ENCODE results near the gene CNOT1.

CNOT1 gene

GRCh38 chr16:58519707-58520106, 109.9 kb downstream of the CNOT1 start:
- no peak for ATAC-seq
- no peak for TF ChIP-seq BACH2 (CRISPR knock-in tag; IDR thresholded peaks at IDR 0.05; ENCODE audit: borderline replicate concordance)
- TF ChIP-seq ZFP30 (CRISPR knock-in tag; IDR thresholded peaks at IDR 0.05) = no peak
- TF ChIP-seq ISL1 (CRISPR knock-in tag; IDR thresholded peaks at IDR 0.05) = no peak
- TF ChIP-seq ZNF70 (CRISPR knock-in tag; IDR thresholded peaks at IDR 0.05) = no peak
- TF ChIP-seq RARB (CRISPR knock-in tag; IDR thresholded peaks at IDR 0.05) = no peak
- no peak for TF ChIP-seq TSHZ2 (CRISPR knock-in tag; IDR thresholded peaks at IDR 0.05)
- no peak for TF ChIP-seq CSDC2 (CRISPR knock-in tag; IDR thresholded peaks at IDR 0.05)
- no peak for TF ChIP-seq ZNF8 (CRISPR knock-in tag; IDR thresholded peaks at IDR 0.05)
- no peak for TF ChIP-seq ESRRG (CRISPR knock-in tag; IDR thresholded peaks at IDR 0.05)
- no peak for TF ChIP-seq PPARA (CRISPR knock-in tag; IDR thresholded peaks at IDR 0.05; ENCODE audit: borderline replicate concordance)
- TF ChIP-seq TCF4 (CRISPR knock-in tag; IDR thresholded peaks at IDR 0.05; ENCODE audit: borderline replicate concordance) = no peak
- TF ChIP-seq ARNTL (CRISPR knock-in tag; IDR thresholded peaks at IDR 0.05; ENCODE audit: borderline replicate concordance, low read depth) = no peak
- no peak for TF ChIP-seq OSR1 (CRISPR knock-in tag; IDR thresholded peaks at IDR 0.05)
- no peak for TF ChIP-seq CSRNP3 (CRISPR knock-in tag; IDR thresholded peaks at IDR 0.05)
- TF ChIP-seq PATZ1 (CRISPR knock-in tag; IDR thresholded peaks at IDR 0.05; ENCODE audit: borderline replicate concordance) = no peak
- TF ChIP-seq POU6F1 (CRISPR knock-in tag; IDR thresholded peaks at IDR 0.05; ENCODE audit: borderline replicate concordance, low read depth) = no peak
- TF ChIP-seq TOX (CRISPR knock-in tag; IDR thresholded peaks at IDR 0.05; ENCODE audit: borderline replicate concordance) = no peak

- no peak for ATAC-seq
- TF ChIP-seq TOX (CRISPR knock-in tag; IDR thresholded peaks at IDR 0.05; ENCODE audit: borderline replicate concordance) (no peak), SNAI2 (CRISPR knock-in tag; IDR thresholded peaks at IDR 0.05) (no peak), BACH2 (CRISPR knock-in tag; IDR thresholded peaks at IDR 0.05; ENCODE audit: borderline replicate concordance) (no peak), TCF4 (CRISPR knock-in tag; IDR thresholded peaks at IDR 0.05; ENCODE audit: borderline replicate concordance) (no peak), OSR1 (CRISPR knock-in tag; IDR thresholded peaks at IDR 0.05) (no peak), RARB (CRISPR knock-in tag; IDR thresholded peaks at IDR 0.05) (no peak), PPARA (CRISPR knock-in tag; IDR thresholded peaks at IDR 0.05; ENCODE audit: borderline replicate concordance) (no peak), GLIS3 (CRISPR knock-in tag; IDR thresholded peaks at IDR 0.05) (no peak), TSHZ2 (CRISPR knock-in tag; IDR thresholded peaks at IDR 0.05) (no peak), CREB5 (CRISPR knock-in tag; IDR thresholded peaks at IDR 0.05; ENCODE audit: low read depth) (no peak), ZNF8 (CRISPR knock-in tag; IDR thresholded peaks at IDR 0.05) (no peak), ZNF565 (CRISPR knock-in tag; conservative IDR thresholded peaks at IDR 0.05; ENCODE audit: low read depth) (no peak), PATZ1 (CRISPR knock-in tag; IDR thresholded peaks at IDR 0.05; ENCODE audit: borderline replicate concordance) (no peak), ISL1 (CRISPR knock-in tag; IDR thresholded peaks at IDR 0.05) (no peak)
Measured at GRCh38 chr16:58518980-58519368, 110.7 kb downstream of the CNOT1 start.
